Activated T-helper 17 cell treated with anti-CD3 and anti-CD28 coated beads, Interleukin-2, amount 50 U/mL, for 72 hours (primary cell): ENCODE data around the gene TFDP1. TPM values are rescaled to one million over a fixed set of nuclear protein-coding genes. Genes with fewer than 3 reads are reported as not detected.

Experiments
- ATAC-seq: fragments of 150-1000 bp; cut with Tn5 transposase; replicated peaks from 2 replicates; pipeline ENCODE4 v1.10.0; 2021; ENCODE audit warnings: mild to moderate bottlenecking, moderate library complexity
- H3K27ac Mint-ChIP-seq: one replicate; pipeline ENCODE4 v1.8.0; 2022; ENCODE audit warnings: mixed read lengths
- H3K27me3 Mint-ChIP-seq: one replicate; pipeline ENCODE4 v1.8.0; 2022; ENCODE audit warnings: mixed read lengths
- H3K36me3 Mint-ChIP-seq: one replicate; pipeline ENCODE4 v1.8.0; 2022; ENCODE audit warnings: low read depth, mild to moderate bottlenecking, mixed read lengths
- H3K4me1 Mint-ChIP-seq: one replicate; pipeline ENCODE4 v1.8.0; 2022; ENCODE audit warnings: mixed read lengths
- H3K4me3 Mint-ChIP-seq: one replicate; pipeline ENCODE4 v1.8.0; 2022; ENCODE audit warnings: mild to moderate bottlenecking, mixed read lengths
- H3K9me3 Mint-ChIP-seq: one replicate; pipeline ENCODE4 v1.8.0; 2022; ENCODE audit warnings: mixed read lengths
- total RNA-seq, 2 donors: library from RNA; stranded (reverse); gene quantifications; one replicate each; pipeline ENCODE4 v1.2.3, GENCODE V29; 2022

Gene TFDP1
- total RNA-seq, 2 donors from 2014 or later = 98.1 to 188 TPM

GRCh38 chr13:113643593-113643992 is 59.0 kb downstream of the TFDP1 start:
- Mint-ChIP-seq H3K27ac (no peak overlapping the region), H3K4me3 (no peak overlapping the region)

GRCh38 chr13:113644800-113645199 is 60.2 kb downstream of the TFDP1 start:
- Mint-ChIP-seq H3K4me3 (no peak overlapping the region), H3K27me3 (no peaks in the 10 kb centered on the region), H3K4me1 (peaks cover 5% of the 10 kb centered on the region), H3K36me3 (peaks cover 25% of the 10 kb centered on the region), H3K27ac (no peak overlapping the region), H3K9me3 (no peaks in the 10 kb centered on the region)
- no peak for ATAC-seq

More at GRCh38 chr13:113643593-113643992, 59.0 kb downstream of the TFDP1 start:
- Mint-ChIP-seq H3K27me3 (no peaks in the 10 kb centered on the region), H3K4me1 (peaks cover 5% of the 10 kb centered on the region), H3K36me3 (peaks cover 38% of the 10 kb centered on the region), H3K9me3 (no peaks in the 10 kb centered on the region)
- no peak for ATAC-seq

- no peaks in the 10 kb centered on the region for H3K9me3 Mint-ChIP-seq
- H3K4me1 Mint-ChIP-seq = peaks cover 5% of the 10 kb centered on the region
- H3K36me3 Mint-ChIP-seq = peaks cover 20% of the 10 kb centered on the region
- H3K4me3 Mint-ChIP-seq = no peak overlapping the region
- no peak for ATAC-seq
- H3K27ac Mint-ChIP-seq = no peak overlapping the region
- no peaks in the 10 kb centered on the region for H3K27me3 Mint-ChIP-seq
Measured at GRCh38 chr13:113645329-113645728, 60.8 kb downstream of the TFDP1 start.

- Mint-ChIP-seq H3K36me3 (peaks cover 11% of the 10 kb centered on the region), H3K4me1 (peaks cover 5% of the 10 kb centered on the region), H3K27ac (peak overlapping the region; percentile 58), H3K27me3 (no peaks in the 10 kb centered on the region), H3K9me3 (no peaks in the 10 kb centered on the region), H3K4me3 (no peak overlapping the region)
- no peak for ATAC-seq
Measured at GRCh38 chr13:113646376-113646775, 61.8 kb downstream of the TFDP1 start.

GRCh38 chr13:113646921-113647340 is 62.4 kb downstream of the TFDP1 start:
- Mint-ChIP-seq H3K9me3 (no peaks in the 10 kb centered on the region), H3K27me3 (no peaks in the 10 kb centered on the region), H3K4me3 (no peak overlapping the region), H3K4me1 (peaks cover 5% of the 10 kb centered on the region), H3K27ac (no peak overlapping the region), H3K36me3 (peaks cover 5% of the 10 kb centered on the region)
- no peak for ATAC-seq

- no peak for ATAC-seq
Measured at GRCh38 chr13:113647351-113648215, 63.0 kb downstream of the TFDP1 start.

GRCh38 chr13:113648216-113648610 is 63.7 kb downstream of the TFDP1 start:
- Mint-ChIP-seq H3K36me3 (no peaks in the 10 kb centered on the region), H3K9me3 (no peaks in the 10 kb centered on the region), H3K27ac (no peak overlapping the region), H3K27me3 (no peaks in the 10 kb centered on the region), H3K4me1 (peaks cover 5% of the 10 kb centered on the region), H3K4me3 (no peak overlapping the region)
- no peak for ATAC-seq

More at GRCh38 chr13:113647351-113648215, 63.0 kb downstream of the TFDP1 start:
- Mint-ChIP-seq H3K4me3 (no peak overlapping the region), H3K27ac (no peak overlapping the region), H3K27me3 (no peaks in the 10 kb centered on the region), H3K9me3 (no peaks in the 10 kb centered on the region), H3K4me1 (peaks cover 5% of the 10 kb centered on the region), H3K36me3 (no peaks in the 10 kb centered on the region)

GRCh38 chr13:113649212-113649611 is 64.7 kb downstream of the TFDP1 start:
- no peak for ATAC-seq
- no peak overlapping the region for H3K27ac Mint-ChIP-seq
- no peak overlapping the region for H3K4me3 Mint-ChIP-seq
- peaks cover 5% of the 10 kb centered on the region for H3K4me1 Mint-ChIP-seq
- no peaks in the 10 kb centered on the region for H3K9me3 Mint-ChIP-seq
- H3K36me3 Mint-ChIP-seq = no peaks in the 10 kb centered on the region
- no peaks in the 10 kb centered on the region for H3K27me3 Mint-ChIP-seq

- no peaks in the 10 kb centered on the region for H3K9me3 Mint-ChIP-seq
- no peaks in the 10 kb centered on the region for H3K27me3 Mint-ChIP-seq
- no peak overlapping the region for H3K4me3 Mint-ChIP-seq
- no peaks in the 10 kb centered on the region for H3K36me3 Mint-ChIP-seq
- ATAC-seq = no peak
- no peak overlapping the region for H3K27ac Mint-ChIP-seq
- H3K4me1 Mint-ChIP-seq = peaks cover 5% of the 10 kb centered on the region
Measured at GRCh38 chr13:113650275-113650674, 65.7 kb downstream of the TFDP1 start.

GRCh38 chr13:113650731-113651148 is 66.2 kb downstream of the TFDP1 start:
- H3K27me3 Mint-ChIP-seq = no peaks in the 10 kb centered on the region

GRCh38 chr13:113651511-113652403 is 67.2 kb downstream of the TFDP1 start:
- H3K27ac Mint-ChIP-seq = no peak overlapping the region
- no peaks in the 10 kb centered on the region for H3K4me1 Mint-ChIP-seq
- ATAC-seq = no peak
- H3K9me3 Mint-ChIP-seq = no peaks in the 10 kb centered on the region
- H3K27me3 Mint-ChIP-seq = no peaks in the 10 kb centered on the region
- H3K4me3 Mint-ChIP-seq = no peak overlapping the region
- no peaks in the 10 kb centered on the region for H3K36me3 Mint-ChIP-seq

More at GRCh38 chr13:113650731-113651148, 66.2 kb downstream of the TFDP1 start:
- H3K36me3 Mint-ChIP-seq = no peaks in the 10 kb centered on the region
- no peak for ATAC-seq
- H3K27ac Mint-ChIP-seq = no peak overlapping the region
- H3K9me3 Mint-ChIP-seq = no peaks in the 10 kb centered on the region
- peaks cover 5% of the 10 kb centered on the region for H3K4me1 Mint-ChIP-seq
- H3K4me3 Mint-ChIP-seq = no peak overlapping the region

GRCh38 chr13:113652404-113653263 is 68.1 kb downstream of the TFDP1 start:
- H3K27ac Mint-ChIP-seq = no peak overlapping the region
- no peaks in the 10 kb centered on the region for H3K27me3 Mint-ChIP-seq
- H3K4me1 Mint-ChIP-seq = no peaks in the 10 kb centered on the region
- no peaks in the 10 kb centered on the region for H3K36me3 Mint-ChIP-seq
- no peaks in the 10 kb centered on the region for H3K9me3 Mint-ChIP-seq
- no peak overlapping the region for H3K4me3 Mint-ChIP-seq
- ATAC-seq = no peak

- Mint-ChIP-seq H3K27ac (no peak overlapping the region), H3K9me3 (no peaks in the 10 kb centered on the region), H3K27me3 (no peaks in the 10 kb centered on the region), H3K36me3 (no peaks in the 10 kb centered on the region), H3K4me1 (no peaks in the 10 kb centered on the region), H3K4me3 (no peak overlapping the region)
- ATAC-seq = no peak
Measured at GRCh38 chr13:113653264-113654174, 69.0 kb downstream of the TFDP1 start.
